Measurements from ENCODE around the gene PPP1R18. TPM values are rescaled to one million over a fixed set of nuclear protein-coding genes. Genes with fewer than 3 reads are reported as not detected.
A peak's percentile ranks its signal among the peaks of the same experiment; 100 is the strongest.

Gene PPP1R18
- total and polyA plus RNA-seq, 9 of the 15 experiments (the other 6 are each of a cell fraction or from before 2014, with no cell fraction given) = 12.0 to 99.2 (median 42.6) TPM

GRCh38 chr6:30686908-30687658, 638 bp upstream of the PPP1R18 start (continued):
- TF ChIP-seq BRCA1 (IDR thresholded peaks at IDR 0.05) (no peak), BRCA1 (CRISPR knock-in tag; IDR thresholded peaks at IDR 0.05) (0 out of 2 replicates have a peak, but pooled peaks have one; percentile 37), ZNF79 (CRISPR knock-in tag; IDR thresholded peaks at IDR 0.05; ENCODE audit: low read depth) (no peak), ZSCAN29 (IDR thresholded peaks at IDR 0.05) (no peak), USF2 (CRISPR knock-in tag; IDR thresholded peaks at IDR 0.05) (peak; percentile 6; the same call in 1 of the 2 replicates), NR3C1 (CRISPR knock-in tag; IDR thresholded peaks at IDR 0.05) (no peak), KLF1 (tag; IDR thresholded peaks at IDR 0.05) (peak; percentile 97; the same call in 1 of the 2 replicates), DMBX1 (CRISPR knock-in tag; IDR thresholded peaks at IDR 0.05; ENCODE audit: borderline replicate concordance) (no peak), POLR3A (IDR thresholded peaks at IDR 0.05; ENCODE audit: borderline replicate concordance, extremely low read depth, insufficient read depth, insufficient read length) (no peak), BACH1 (tag; IDR thresholded peaks at IDR 0.05) (no peak), ZNF449 (CRISPR knock-in tag; IDR thresholded peaks at IDR 0.05) (no peak), SLC30A9 (CRISPR knock-in tag; IDR thresholded peaks at IDR 0.05) (no peak), NR4A1 (CRISPR knock-in tag; IDR thresholded peaks at IDR 0.05) (0 out of 2 replicates have a peak, but pooled peaks have one; percentile 25), NR4A1 (tag; IDR thresholded peaks at IDR 0.05) (no peak), TCF7 (IDR thresholded peaks at IDR 0.05; ENCODE audit: borderline replicate concordance) (no peak), FOSL1 (tag; conservative IDR thresholded peaks at IDR 0.05) (peak; percentile 96), FOXK2 (conservative IDR thresholded peaks at IDR 0.05 in 1 of 2, IDR thresholded peaks at IDR 0.05 in 1 of 2; ENCODE audit: low read depth in 2 of 2) (peak in 1 of 2 experiments; percentile 23; a peak in 1 of 4 replicates), NR0B1 (IDR thresholded peaks at IDR 0.05; ENCODE audit: partially characterized antibody) (no peak), ZNF124 (CRISPR knock-in tag; IDR thresholded peaks at IDR 0.05) (no peak)
- TF ChIP-seq, protein P1, sequence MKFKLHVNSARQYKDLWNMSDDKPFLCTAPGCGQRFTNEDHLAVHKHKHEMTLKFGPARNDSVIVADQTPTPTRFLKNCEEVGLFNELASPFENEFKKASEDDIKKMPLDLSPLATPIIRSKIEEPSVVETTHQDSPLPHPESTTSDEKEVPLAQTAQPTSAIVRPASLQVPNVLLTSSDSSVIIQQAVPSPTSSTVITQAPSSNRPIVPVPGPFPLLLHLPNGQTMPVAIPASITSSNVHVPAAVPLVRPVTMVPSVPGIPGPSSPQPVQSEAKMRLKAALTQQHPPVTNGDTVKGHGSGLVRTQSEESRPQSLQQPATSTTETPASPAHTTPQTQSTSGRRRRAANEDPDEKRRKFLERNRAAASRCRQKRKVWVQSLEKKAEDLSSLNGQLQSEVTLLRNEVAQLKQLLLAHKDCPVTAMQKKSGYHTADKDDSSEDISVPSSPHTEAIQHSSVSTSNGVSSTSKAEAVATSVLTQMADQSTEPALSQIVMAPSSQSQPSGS (CRISPR knock-in tag; IDR thresholded peaks at IDR 0.05) = no peak
- TF ChIP-seq, protein P2, sequence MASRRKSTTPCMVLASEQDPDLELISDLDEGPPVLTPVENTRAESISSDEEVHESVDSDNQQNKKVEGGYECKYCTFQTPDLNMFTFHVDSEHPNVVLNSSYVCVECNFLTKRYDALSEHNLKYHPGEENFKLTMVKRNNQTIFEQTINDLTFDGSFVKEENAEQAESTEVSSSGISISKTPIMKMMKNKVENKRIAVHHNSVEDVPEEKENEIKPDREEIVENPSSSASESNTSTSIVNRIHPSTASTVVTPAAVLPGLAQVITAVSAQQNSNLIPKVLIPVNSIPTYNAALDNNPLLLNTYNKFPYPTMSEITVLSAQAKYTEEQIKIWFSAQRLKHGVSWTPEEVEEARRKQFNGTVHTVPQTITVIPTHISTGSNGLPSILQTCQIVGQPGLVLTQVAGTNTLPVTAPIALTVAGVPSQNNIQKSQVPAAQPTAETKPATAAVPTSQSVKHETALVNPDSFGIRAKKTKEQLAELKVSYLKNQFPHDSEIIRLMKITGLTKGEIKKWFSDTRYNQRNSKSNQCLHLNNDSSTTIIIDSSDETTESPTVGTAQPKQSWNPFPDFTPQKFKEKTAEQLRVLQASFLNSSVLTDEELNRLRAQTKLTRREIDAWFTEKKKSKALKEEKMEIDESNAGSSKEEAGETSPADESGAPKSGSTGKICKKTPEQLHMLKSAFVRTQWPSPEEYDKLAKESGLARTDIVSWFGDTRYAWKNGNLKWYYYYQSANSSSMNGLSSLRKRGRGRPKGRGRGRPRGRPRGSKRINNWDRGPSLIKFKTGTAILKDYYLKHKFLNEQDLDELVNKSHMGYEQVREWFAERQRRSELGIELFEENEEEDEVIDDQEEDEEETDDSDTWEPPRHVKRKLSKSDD (conservative IDR thresholded peaks at IDR 0.05; ENCODE audit: low read length) = no peak
